Neural progenitor cell (in vitro differentiated cells): Measurements from ENCODE around the gene STAT5B.

Experiments used
- CTCF ChIP-seq: fragments of 200-600 bp; sonication (generic); IDR thresholded peaks from 2 replicates; pipeline ENCODE4 v1.5.1; 2017; ENCODE audit warnings: antibody characterized with exemption, mild to moderate bottlenecking
- EZH2 ChIP-seq: fragments of 200-600 bp; sonication (generic); IDR thresholded peaks from 2 replicates; pipeline ENCODE4 v1.6.1; 2017; ENCODE audit warnings: antibody characterized with exemption, mild to moderate bottlenecking, moderate library complexity

GRCh38 chr17:42163696-42164407 is 112.3 kb downstream of the STAT5B start:
- TF ChIP-seq CTCF: no peak
- TF ChIP-seq EZH2: no peak
